HCT116 (cell line): ENCODE measurements around the gene THRB. TPM values are rescaled to one million over a fixed set of nuclear protein-coding genes. Genes with fewer than 3 reads are reported as not detected.

ENCODE experiments used
- ATAC-seq: fragments of 200-7000 bp; cut with Tn5 transposase; 2 replicates; pipeline ENCODE4 v1.9.1; 2020; ENCODE audit warnings: mild to moderate bottlenecking, moderate library complexity
- BruUV-seq: library from RNA; stranded (reverse); fragments of 400-500 nt; replicated peaks from 2 replicates; lab custom pipeline; 2021; lab: Mats Ljungman, UMichigan
- CTCF ChIA-PET: fragments of 300-600 bp; sonication (Branson Sonifier 250); formaldehyde crosslinking; loops from one replicate; lab custom pipeline; 2021; ENCODE audit warnings: antibody characterized with exemption; lab: Charles Lee
- POLR2A ChIA-PET: fragments of 300-600, 350-600 bp; sonication (Branson Sonifier 250); formaldehyde crosslinking; loops from one replicate; lab custom pipeline; 2021; ENCODE audit warnings: antibody characterized with exemption; lab: Charles Lee
- RAD21 ChIA-PET, 2 experiments: fragments of 300-600 bp; sonication (Branson Sonifier 250); formaldehyde crosslinking; loops; one replicate each; lab custom pipeline; 2023; ENCODE audit warnings: low total read pairs in 2 of 2; ENCODE audit not compliant: uncharacterized antibody in 2 of 2, unreplicated experiment in 2 of 2, low non-redundant PET in 1 of 2; lab: Charles Lee
- DNase-seq: peaks from one replicate; pipeline ENCODE4 v3.0.0-alpha.2; 2010; ENCODE audit warnings: low read depth, low spot score
- H2AFZ ChIP-seq: fragments of 200-600 bp; shearing (Covaris generic), sonication (generic); 2 replicates; pipeline ENCODE4 v1.6.1; 2017; ENCODE audit warnings: low read depth, mixed run types, mixed read lengths, antibody characterized with exemption, low read length; ENCODE audit not compliant: poor library complexity, severe bottlenecking
- H3K27ac ChIP-seq: 2 replicates; pipeline ENCODE4 v1.5.1; 2012; ENCODE audit warnings: low read depth, low read length
- H3K27me3 ChIP-seq: fragments of 200-600 bp; sonication (generic); 2 replicates; pipeline ENCODE4 v1.6.1; 2016; ENCODE audit warnings: mixed run types, low read length, mixed read lengths; ENCODE audit not compliant: insufficient read depth
- H3K36me3 ChIP-seq, 2 experiments: fragments of 200-500 bp in 1 of 2; fragments of 200-600 bp in 1 of 2; sonication (Bioruptor generic) in 1 of 2; sonication (generic) in 1 of 2; 2 replicates each; pipeline versions ENCODE4 v1.5.1 to v1.6.1; 2014 to 2016; ENCODE audit warnings: low read length in 2 of 2, inconsistent platforms in 1 of 2, mixed read lengths in 1 of 2, mixed run types in 1 of 2; ENCODE audit not compliant: insufficient read depth in 2 of 2, control insufficient read depth in 1 of 2
- H3K4me1 ChIP-seq, 2 experiments: fragments of 200-600 bp in 1 of 2; sonication (generic) in 1 of 2; 2 replicates each; pipeline versions ENCODE4 v1.5.1 to v1.6.1; 2012 to 2017; ENCODE audit warnings: low read length in 2 of 2, inconsistent platforms in 1 of 2, mild to moderate bottlenecking in 1 of 2, mixed read lengths in 1 of 2, mixed run types in 1 of 2, moderate library complexity in 1 of 2; ENCODE audit not compliant: insufficient read depth in 2 of 2, control insufficient read depth in 1 of 2
- H3K4me2 ChIP-seq: fragments of 200-600 bp; sonication (generic); 2 replicates; pipeline ENCODE4 v1.6.1; 2017; ENCODE audit warnings: mixed run types, low read length, mixed read lengths
- H3K4me3 ChIP-seq, 2 experiments: fragments of 200-600 bp in 1 of 2; sonication (generic) in 1 of 2; replicated peaks in 1 of 2; 2 replicates each; pipeline ENCODE4 v1.5.1; 2011 to 2016; ENCODE audit warnings: low read length in 2 of 2, control low read depth in 1 of 2, low read depth in 1 of 2, mild to moderate bottlenecking in 1 of 2, mixed read lengths in 1 of 2, mixed run types in 1 of 2
- H3K79me2 ChIP-seq: fragments of 200-600 bp; sonication (generic); 2 replicates; pipeline ENCODE4 v1.6.1; 2017; ENCODE audit warnings: mild to moderate bottlenecking, mixed run types, low read length, moderate library complexity, mixed read lengths; ENCODE audit not compliant: insufficient read depth
- H3K9ac ChIP-seq: fragments of 200-600 bp; sonication (generic); 2 replicates; pipeline ENCODE4 v1.6.1; 2016; ENCODE audit warnings: low read length, mixed read lengths
- H3K9me2 ChIP-seq: fragments of 200-600 bp; sonication (generic), shearing (Covaris generic); 2 replicates; pipeline ENCODE4 v1.6.1; 2017; ENCODE audit warnings: mixed run types, mild to moderate bottlenecking, moderate library complexity; ENCODE audit not compliant: insufficient read depth
- H3K9me3 ChIP-seq, 2 experiments: fragments of 200-500 bp in 1 of 2; fragments of 200-600 bp in 1 of 2; sonication (Bioruptor generic) in 1 of 2; sonication (generic) in 1 of 2; 2 replicates each; pipeline ENCODE4 v1.6.1; 2014 to 2017; ENCODE audit warnings: low read length in 2 of 2, mixed read lengths in 2 of 2, inconsistent platforms in 1 of 2, low read depth in 1 of 2, mild to moderate bottlenecking in 1 of 2, mixed run types in 1 of 2, moderate library complexity in 1 of 2; ENCODE audit not compliant: control insufficient read depth in 1 of 2, insufficient read depth in 1 of 2
- H4K20me1 ChIP-seq: fragments of 200-600 bp; sonication (generic), shearing (Covaris generic); 2 replicates; pipeline ENCODE4 v1.6.1; 2017; ENCODE audit warnings: mixed run types, mild to moderate bottlenecking, moderate library complexity; ENCODE audit not compliant: insufficient read depth
- CEBPB ChIP-seq: IDR thresholded peaks from 2 replicates; pipeline ENCODE4 v1.6.1; 2012; ENCODE audit warnings: low read depth
- EGR1 ChIP-seq: IDR thresholded peaks from 2 replicates; pipeline ENCODE4 v1.6.1; 2012; ENCODE audit warnings: low read depth
- FOSL1 ChIP-seq: IDR thresholded peaks from 2 replicates; pipeline ENCODE4 v1.6.1; 2012; ENCODE audit warnings: low read depth
- POLR2AphosphoS5 ChIP-seq: IDR thresholded peaks from 2 replicates; pipeline ENCODE4 v1.6.1; 2011; ENCODE audit warnings: mild to moderate bottlenecking, low read depth, low read length, moderate library complexity
- SP1 ChIP-seq: IDR thresholded peaks from 2 replicates; pipeline ENCODE4 v1.6.1; 2012; ENCODE audit warnings: low read depth
- SRF ChIP-seq: IDR thresholded peaks from 2 replicates; pipeline ENCODE4 v1.6.1; 2012; ENCODE audit warnings: low read depth
- YY1 ChIP-seq: IDR thresholded peaks from 2 replicates; pipeline ENCODE4 v1.6.1; 2011; ENCODE audit warnings: low read length, low read depth, moderate library complexity, mild to moderate bottlenecking; ENCODE audit not compliant: insufficient replicate concordance; ENCODE audit errors: extremely low read depth
- ZFX ChIP-seq: fragments of 450-650 bp; IDR thresholded peaks from 2 replicates; pipeline ENCODE4 v1.6.1; 2017
- intact Hi-C: fragments of 100-400 bp; cut with micrococcal nuclease; formaldehyde crosslinking; loops from 2 replicates; pipeline ENCODE4 v1.10.0; 2022
- total RNA-seq: library from RNA; stranded (reverse); gene quantifications from one replicate; pipeline ENCODE4 v1.2.1, GENCODE V29; 2021; ENCODE audit not compliant: unreplicated experiment
- TF ChIP-seq, protein P1 (sequence below): IDR thresholded peaks from 2 replicates; pipeline ENCODE4 v1.6.1; 2011; ENCODE audit warnings: mild to moderate bottlenecking, low read length, moderate library complexity; ENCODE audit not compliant: insufficient replicate concordance; ENCODE audit errors: extremely low read depth
- TF ChIP-seq, protein P2 (sequence below): IDR thresholded peaks from 2 replicates; pipeline ENCODE4 v1.6.1; 2012; ENCODE audit warnings: low read depth

The THRB gene
- total RNA-seq, 1 experiment from 2014 or later = 2.5 TPM

DNA sequence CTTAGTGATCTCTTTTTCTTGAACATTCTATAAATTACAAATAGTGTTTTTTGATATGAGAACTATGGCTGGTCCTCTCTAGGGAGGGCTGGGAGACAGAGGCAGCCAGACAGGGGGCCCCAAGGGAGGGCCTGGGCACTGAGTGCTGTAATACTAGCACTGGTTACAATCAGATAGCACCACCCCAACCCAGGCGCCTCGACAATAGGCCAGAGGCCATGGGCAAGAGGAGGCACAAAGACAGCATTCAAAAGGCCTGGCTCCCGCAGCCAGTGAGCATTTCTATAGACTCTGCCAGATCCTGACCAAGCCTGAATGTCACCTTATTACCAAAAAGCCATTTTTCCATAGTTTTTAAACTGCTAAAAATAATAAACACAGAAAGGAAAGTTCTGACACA lies 158.5 kb downstream of the THRB start:
- ChIA-PET POLR2A (no interaction called here), CTCF (no interaction called here)
- TF ChIP-seq EGR1 (no peak), SP1 (no peak), ZFX (no peak), POLR2AphosphoS5 (no peak), YY1 (no peak)
- TF ChIP-seq, all 23 proteins: peak for 0
- H3K27ac ChIP-seq = no peak overlapping the region
- H3K4me1 ChIP-seq = no peaks in the 10 kb centered on the region
- intact Hi-C loops = no loop called here
- no peaks in the 10 kb centered on the region for H3K36me3 ChIP-seq
- BruUV-seq = no TSS peak
- H3K4me3 ChIP-seq = no peak overlapping the region
- H3K79me2 ChIP-seq = no peaks in the 10 kb centered on the region
- no peaks in the 10 kb centered on the region for H3K27me3 ChIP-seq
- no peaks in the 10 kb centered on the region for H3K9me2 ChIP-seq
- H2AFZ ChIP-seq = no peak overlapping the region
- RAD21 ChIA-PET = no interaction called here
- H4K20me1 ChIP-seq = no peaks in the 10 kb centered on the region
- DNase-seq (no peak), ATAC-seq (no peak)
- H3K4me2 ChIP-seq = no peak overlapping the region
- H3K9ac ChIP-seq = no peak overlapping the region
- no peaks in the 10 kb centered on the region for H3K9me3 ChIP-seq

DNA sequence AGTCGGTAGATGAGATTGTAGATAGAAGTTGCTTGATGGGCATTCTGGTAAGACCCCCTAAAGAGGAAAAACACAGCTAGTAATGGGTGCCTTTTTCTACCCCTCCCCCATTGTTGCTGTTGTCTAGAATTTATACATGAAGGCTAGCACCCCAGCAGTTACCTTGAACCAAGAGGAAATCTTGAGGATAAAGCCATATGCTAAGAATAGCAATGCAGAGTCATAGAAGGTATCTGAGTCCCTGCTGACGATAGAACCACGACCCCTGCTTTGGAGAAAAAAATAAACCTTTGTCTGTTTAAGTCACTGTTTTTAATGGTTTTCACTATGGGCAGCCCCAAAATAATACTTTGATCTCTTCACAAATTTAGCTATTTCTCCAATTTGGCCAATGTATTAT lies 162.6 kb downstream of the THRB start:
- no peaks in the 10 kb centered on the region for H3K79me2 ChIP-seq
- RAD21 ChIA-PET = no interaction called here
- POLR2A ChIA-PET = no interaction called here
- BruUV-seq = no TSS peak
- H3K9me3 ChIP-seq = no peaks in the 10 kb centered on the region
- H3K27me3 ChIP-seq = no peaks in the 10 kb centered on the region
- TF ChIP-seq, protein P1, sequence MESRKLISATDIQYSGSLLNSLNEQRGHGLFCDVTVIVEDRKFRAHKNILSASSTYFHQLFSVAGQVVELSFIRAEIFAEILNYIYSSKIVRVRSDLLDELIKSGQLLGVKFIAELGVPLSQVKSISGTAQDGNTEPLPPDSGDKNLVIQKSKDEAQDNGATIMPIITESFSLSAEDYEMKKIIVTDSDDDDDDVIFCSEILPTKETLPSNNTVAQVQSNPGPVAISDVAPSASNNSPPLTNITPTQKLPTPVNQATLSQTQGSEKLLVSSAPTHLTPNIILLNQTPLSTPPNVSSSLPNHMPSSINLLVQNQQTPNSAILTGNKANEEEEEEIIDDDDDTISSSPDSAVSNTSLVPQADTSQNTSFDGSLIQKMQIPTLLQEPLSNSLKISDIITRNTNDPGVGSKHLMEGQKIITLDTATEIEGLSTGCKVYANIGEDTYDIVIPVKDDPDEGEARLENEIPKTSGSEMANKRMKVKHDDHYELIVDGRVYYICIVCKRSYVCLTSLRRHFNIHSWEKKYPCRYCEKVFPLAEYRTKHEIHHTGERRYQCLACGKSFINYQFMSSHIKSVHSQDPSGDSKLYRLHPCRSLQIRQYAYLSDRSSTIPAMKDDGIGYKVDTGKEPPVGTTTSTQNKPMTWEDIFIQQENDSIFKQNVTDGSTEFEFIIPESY = no peak
- TF ChIP-seq SRF (no peak), FOSL1 (no peak), SP1 (no peak), EGR1 (no peak), CEBPB (no peak)
- TF ChIP-seq, protein P2, sequence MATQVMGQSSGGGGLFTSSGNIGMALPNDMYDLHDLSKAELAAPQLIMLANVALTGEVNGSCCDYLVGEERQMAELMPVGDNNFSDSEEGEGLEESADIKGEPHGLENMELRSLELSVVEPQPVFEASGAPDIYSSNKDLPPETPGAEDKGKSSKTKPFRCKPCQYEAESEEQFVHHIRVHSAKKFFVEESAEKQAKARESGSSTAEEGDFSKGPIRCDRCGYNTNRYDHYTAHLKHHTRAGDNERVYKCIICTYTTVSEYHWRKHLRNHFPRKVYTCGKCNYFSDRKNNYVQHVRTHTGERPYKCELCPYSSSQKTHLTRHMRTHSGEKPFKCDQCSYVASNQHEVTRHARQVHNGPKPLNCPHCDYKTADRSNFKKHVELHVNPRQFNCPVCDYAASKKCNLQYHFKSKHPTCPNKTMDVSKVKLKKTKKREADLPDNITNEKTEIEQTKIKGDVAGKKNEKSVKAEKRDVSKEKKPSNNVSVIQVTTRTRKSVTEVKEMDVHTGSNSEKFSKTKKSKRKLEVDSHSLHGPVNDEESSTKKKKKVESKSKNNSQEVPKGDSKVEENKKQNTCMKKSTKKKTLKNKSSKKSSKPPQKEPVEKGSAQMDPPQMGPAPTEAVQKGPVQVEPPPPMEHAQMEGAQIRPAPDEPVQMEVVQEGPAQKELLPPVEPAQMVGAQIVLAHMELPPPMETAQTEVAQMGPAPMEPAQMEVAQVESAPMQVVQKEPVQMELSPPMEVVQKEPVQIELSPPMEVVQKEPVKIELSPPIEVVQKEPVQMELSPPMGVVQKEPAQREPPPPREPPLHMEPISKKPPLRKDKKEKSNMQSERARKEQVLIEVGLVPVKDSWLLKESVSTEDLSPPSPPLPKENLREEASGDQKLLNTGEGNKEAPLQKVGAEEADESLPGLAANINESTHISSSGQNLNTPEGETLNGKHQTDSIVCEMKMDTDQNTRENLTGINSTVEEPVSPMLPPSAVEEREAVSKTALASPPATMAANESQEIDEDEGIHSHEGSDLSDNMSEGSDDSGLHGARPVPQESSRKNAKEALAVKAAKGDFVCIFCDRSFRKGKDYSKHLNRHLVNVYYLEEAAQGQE = no peak
- TF ChIP-seq, all 23 proteins: peak for 0
- ATAC-seq (no peak), DNase-seq (no peak)
- Histone ChIP-seq H3K4me3 (no peak overlapping the region), H3K9me2 (no peaks in the 10 kb centered on the region), H3K4me1 (no peaks in the 10 kb centered on the region), H3K9ac (no peak overlapping the region), H4K20me1 (no peaks in the 10 kb centered on the region), H3K36me3 (no peaks in the 10 kb centered on the region), H2AFZ (no peak overlapping the region), H3K27ac (no peak overlapping the region), H3K4me2 (no peak overlapping the region)
- CTCF ChIA-PET = no interaction called here
- intact Hi-C loops = no loop called here
